Mesenchymal stem cell (in vitro differentiated cells and primary cell): ENCODE data around the gene HIVEP3.
A peak's percentile ranks its signal among the peaks of the same experiment; 100 is the strongest.

Experiments
- DNase-seq: peaks from one replicate; pipeline ENCODE4 v3.0.0-alpha.2; 2013
- H2AFZ ChIP-seq: one replicate; pipeline ENCODE4 v1.6.1; 2013; ENCODE audit warnings: low read depth, mild to moderate bottlenecking, control low read depth, inconsistent platforms, low read length, moderate library complexity
- H2AK5ac ChIP-seq: 2 replicates; pipeline ENCODE4 v1.6.1; 2013; ENCODE audit warnings: low read length, moderate library complexity, mild to moderate bottlenecking, inconsistent platforms; ENCODE audit not compliant: severe bottlenecking
- H2BK120ac ChIP-seq: one replicate; pipeline ENCODE4 v1.6.1; 2013; ENCODE audit warnings: low read depth, mild to moderate bottlenecking, inconsistent platforms, low read length, moderate library complexity
- H2BK12ac ChIP-seq, 2 experiments: one replicate each; pipeline ENCODE4 v1.6.1; 2013; ENCODE audit warnings: inconsistent platforms in 2 of 2, low read length in 2 of 2, mild to moderate bottlenecking in 2 of 2, moderate library complexity in 2 of 2, control low read depth in 1 of 2
- H2BK15ac ChIP-seq: one replicate; pipeline ENCODE4 v1.6.1; 2013; ENCODE audit warnings: mild to moderate bottlenecking, low read depth, inconsistent platforms; ENCODE audit not compliant: poor library complexity, severe bottlenecking
- H2BK5ac ChIP-seq: 2 replicates; pipeline ENCODE4 v1.6.1; 2013; ENCODE audit warnings: low read depth, mild to moderate bottlenecking, low read length, control low read depth, inconsistent platforms; ENCODE audit not compliant: poor library complexity, severe bottlenecking
- H3K14ac ChIP-seq, 2 experiments: one replicate each; pipeline ENCODE4 v1.6.1; 2013; ENCODE audit warnings: inconsistent platforms in 2 of 2, low read length in 2 of 2, control low read depth in 1 of 2, mild to moderate bottlenecking in 1 of 2, moderate library complexity in 1 of 2
- H3K18ac ChIP-seq, 2 experiments: one replicate each; pipeline ENCODE4 v1.6.1; 2013; ENCODE audit warnings: inconsistent platforms in 2 of 2, low read length in 2 of 2, control low read depth in 1 of 2, low read depth in 1 of 2, mild to moderate bottlenecking in 1 of 2
- H3K23ac ChIP-seq, 2 experiments: one replicate each; pipeline ENCODE4 v1.6.1; 2013; ENCODE audit warnings: inconsistent platforms in 2 of 2, low read length in 2 of 2, mild to moderate bottlenecking in 2 of 2, moderate library complexity in 2 of 2, control low read depth in 1 of 2
- H3K27ac ChIP-seq: 2 replicates; pipeline ENCODE4 v1.5.1; 2013; ENCODE audit warnings: mild to moderate bottlenecking, moderate library complexity, low read length, control low read depth, inconsistent platforms; ENCODE audit not compliant: poor library complexity, severe bottlenecking
- H3K27me3 ChIP-seq, 2 experiments: 2 replicates each; pipeline versions ENCODE4 v1.6.1 to v1.7.0; 2013; ENCODE audit warnings: low read length in 2 of 2, mild to moderate bottlenecking in 2 of 2, moderate library complexity in 2 of 2, control low read depth in 1 of 2, inconsistent platforms in 1 of 2; ENCODE audit not compliant: control insufficient read depth in 1 of 2, insufficient read depth in 1 of 2
- H3K36me3 ChIP-seq, 2 experiments: 2 replicates each; pipeline versions ENCODE4 v1.6.1 to v1.7.0; 2013; ENCODE audit warnings: low read length in 2 of 2, control low read depth in 1 of 2, inconsistent platforms in 1 of 2, low read depth in 1 of 2, mild to moderate bottlenecking in 1 of 2; ENCODE audit not compliant: insufficient read depth in 2 of 2, control insufficient read depth in 1 of 2
- H3K4ac ChIP-seq, 2 experiments: one replicate each; pipeline ENCODE4 v1.6.1; 2013; ENCODE audit warnings: inconsistent platforms in 2 of 2, low read length in 2 of 2, mild to moderate bottlenecking in 2 of 2, moderate library complexity in 2 of 2, control low read depth in 1 of 2, low read depth in 1 of 2
- H3K4me1 ChIP-seq: 2 replicates; pipeline ENCODE4 v1.6.1; 2013; ENCODE audit warnings: low read depth, low read length, control low read depth; ENCODE audit not compliant: control insufficient read depth, insufficient read depth
- H3K4me2 ChIP-seq: 2 replicates; pipeline ENCODE4 v1.6.1; 2013; ENCODE audit warnings: low read length, mild to moderate bottlenecking, inconsistent platforms; ENCODE audit not compliant: poor library complexity, severe bottlenecking
- H3K4me3 ChIP-seq, 2 experiments: 2 replicates each; pipeline versions ENCODE4 v1.5.1 to v1.7.0; 2013; ENCODE audit warnings: low read length in 2 of 2, mild to moderate bottlenecking in 2 of 2, control low read depth in 1 of 2, low read depth in 1 of 2; ENCODE audit not compliant: insufficient read depth in 1 of 2
- H3K79me1 ChIP-seq: replicated peaks from 2 replicates; pipeline ENCODE4 v1.6.1; 2013; ENCODE audit warnings: mild to moderate bottlenecking, control low read depth, low read length, inconsistent platforms; ENCODE audit not compliant: poor library complexity, severe bottlenecking
- H3K9ac ChIP-seq: 2 replicates; pipeline ENCODE4 v1.7.0; 2013; ENCODE audit warnings: mild to moderate bottlenecking, low read length, moderate library complexity
- H3K9me3 ChIP-seq: 2 replicates; pipeline ENCODE4 v1.7.0; 2013; ENCODE audit warnings: mild to moderate bottlenecking, low read length; ENCODE audit not compliant: control insufficient read depth
- H4K8ac ChIP-seq: one replicate; pipeline ENCODE4 v1.6.1; 2013; ENCODE audit warnings: inconsistent platforms, mild to moderate bottlenecking, low read length, moderate library complexity
- H4K91ac ChIP-seq: one replicate; pipeline ENCODE4 v1.6.1; 2013; ENCODE audit warnings: mild to moderate bottlenecking, low read length, inconsistent platforms
- WGBS: methylation state at CpG from one replicate; pipeline ENCODE4 v1.1.7; 2013; ENCODE audit warnings: mixed read lengths; 5-methylcytosine and 5-hydroxymethylcytosine counted together

Gene HIVEP3

DNA sequence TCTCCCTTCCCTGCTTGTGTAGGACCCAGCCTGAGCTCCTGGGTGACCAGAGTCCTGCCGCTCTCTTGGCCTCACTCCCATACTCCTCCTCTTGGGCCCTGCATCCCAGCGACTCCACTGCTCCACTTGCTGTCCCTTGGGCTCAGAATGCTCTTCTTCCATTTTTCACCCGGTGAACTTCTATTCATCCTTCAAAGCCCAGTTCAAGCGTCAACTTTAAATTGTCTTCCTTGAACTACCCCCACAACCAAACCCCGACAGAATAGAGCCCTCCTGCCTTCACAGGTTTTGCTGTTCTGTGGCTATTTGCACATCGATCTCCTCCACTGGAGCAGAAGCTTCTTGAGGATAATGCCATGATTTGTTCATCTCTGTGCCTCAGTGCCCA, 218.9 kb downstream of the HIVEP3 start:
- H3K79me1 ChIP-seq = peaks cover 5% of the 10 kb centered on the region
- no peak overlapping the region for H2BK5ac ChIP-seq

DNA sequence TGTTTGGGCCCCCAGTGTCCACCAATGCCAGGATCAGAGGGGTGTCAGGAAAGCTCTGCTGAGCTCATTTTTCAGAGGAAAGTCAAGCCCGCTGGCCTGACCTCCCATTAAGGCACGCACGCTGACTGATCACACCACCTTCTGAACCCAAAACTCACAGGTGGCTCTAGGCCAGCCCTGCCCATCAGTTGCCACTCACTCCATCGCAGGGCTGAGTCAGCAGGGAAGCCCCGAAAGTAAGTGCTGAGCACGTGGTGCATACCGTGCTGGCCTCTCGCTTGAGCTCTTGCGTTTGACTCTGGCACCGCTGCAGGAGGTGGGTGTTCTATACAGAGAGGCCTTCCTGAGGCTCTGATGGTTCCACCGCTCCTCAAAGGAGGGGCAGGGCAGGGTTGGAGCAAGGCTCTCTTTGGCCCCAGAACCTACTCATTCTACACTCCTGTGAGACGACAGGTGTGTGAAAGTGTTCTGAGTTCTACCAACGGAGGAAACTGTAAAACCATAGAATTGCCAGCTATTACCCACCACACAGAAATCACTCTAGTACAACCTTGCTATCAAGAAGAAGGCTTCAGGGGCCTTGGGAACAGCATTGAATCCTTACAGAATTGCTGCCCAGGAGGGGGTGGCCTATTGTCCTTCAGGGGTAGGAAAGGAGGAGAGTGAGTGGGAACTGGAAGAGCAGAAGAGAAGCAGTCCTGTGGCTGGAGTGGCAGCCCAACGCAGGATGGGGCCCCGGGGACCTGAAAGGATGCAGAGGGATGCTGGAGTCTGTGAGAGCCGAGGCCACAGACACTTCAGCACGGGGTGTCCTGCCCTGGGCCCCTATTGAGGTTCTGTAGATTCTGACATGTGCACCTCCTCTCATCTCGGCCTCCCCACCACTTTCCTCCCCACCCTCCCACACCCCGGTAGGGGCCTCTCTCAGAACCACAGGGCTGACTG, 219.5 kb downstream of the HIVEP3 start:
- Histone ChIP-seq H4K91ac (no peak overlapping the region), H2AFZ (no peak overlapping the region), H2BK12ac (no peak overlapping the region), H3K18ac (no peak overlapping the region), H3K27ac (no peak overlapping the region), H2BK5ac (no peak overlapping the region), H3K4ac (no peak overlapping the region), H3K4me2 (no peak overlapping the region), H3K9me3 (no peaks in the 10 kb centered on the region), H3K14ac (no peak overlapping the region), H2AK5ac (no peak overlapping the region), H2BK120ac (no peak overlapping the region), H3K9ac (no peak overlapping the region), H3K36me3 (peaks cover 0 to 13% of the 10 kb centered on the region in 2 experiments), H3K79me1 (peaks cover 5% of the 10 kb centered on the region), H3K4me1 (peaks cover 2% of the 10 kb centered on the region), H4K8ac (no peak overlapping the region), H2BK15ac (no peak overlapping the region), H3K23ac (no peak overlapping the region), H3K4me3 (no peak overlapping the region), H3K27me3 (peaks cover 0 to 15% of the 10 kb centered on the region in 2 experiments)
- WGBS = 91% methylated on average over 18 of the region's 19 CpGs
- DNase-seq = no peak

More for the DNA sequence above, 218.9 kb downstream of the HIVEP3 start:
- Histone ChIP-seq H3K14ac (no peak overlapping the region), H3K4me1 (peaks cover 2% of the 10 kb centered on the region), H3K9ac (no peak overlapping the region), H2BK12ac (no peak overlapping the region), H2AFZ (no peak overlapping the region), H3K18ac (no peak overlapping the region), H3K4ac (no peak overlapping the region), H3K4me3 (no peak overlapping the region), H4K91ac (no peak overlapping the region), H3K36me3 (peaks cover 0 to 13% of the 10 kb centered on the region in 2 experiments), H3K27ac (no peak overlapping the region), H2AK5ac (no peak overlapping the region), H4K8ac (no peak overlapping the region), H3K23ac (no peak overlapping the region), H3K4me2 (no peak overlapping the region), H2BK15ac (no peak overlapping the region), H2BK120ac (no peak overlapping the region), H3K27me3 (peaks cover 0 to 22% of the 10 kb centered on the region in 2 experiments), H3K9me3 (no peaks in the 10 kb centered on the region)
- DNase-seq = no peak
- WGBS = 94% methylated on average over 6 of the region's 6 CpGs

DNA sequence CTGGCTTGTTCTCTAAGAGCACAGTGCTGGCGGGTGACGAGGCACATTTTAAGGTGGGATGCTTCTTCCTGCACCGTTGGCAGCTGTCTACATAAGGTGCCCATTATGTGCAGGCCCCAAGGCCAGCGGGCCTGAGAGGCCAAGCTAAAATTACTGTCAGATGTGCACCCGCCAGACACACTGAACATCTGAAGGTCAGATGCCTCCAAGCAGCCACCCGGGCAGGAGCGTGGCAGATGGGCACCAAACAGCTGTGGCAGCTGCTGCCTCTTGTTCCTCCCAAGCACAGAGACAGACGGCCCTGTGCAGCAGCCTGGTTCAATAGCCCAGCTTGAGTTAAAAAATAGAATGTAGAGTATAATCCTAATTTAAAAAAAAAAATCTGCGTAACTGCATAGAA, 222.3 kb downstream of the HIVEP3 start:
- H3K4me3 ChIP-seq = no peak overlapping the region
- H4K8ac ChIP-seq = no peak overlapping the region
- H3K9me3 ChIP-seq = no peaks in the 10 kb centered on the region
- no peak overlapping the region for H3K9ac ChIP-seq
- no peak overlapping the region for H2BK120ac ChIP-seq
- peaks cover 0 to 13% of the 10 kb centered on the region in 2 experiments for H3K36me3 ChIP-seq
- no peak overlapping the region for H3K18ac ChIP-seq
- H3K23ac ChIP-seq = no peak overlapping the region
- peaks cover 2% of the 10 kb centered on the region for H3K4me1 ChIP-seq
- H3K27me3 ChIP-seq = peaks cover 0 to 12% of the 10 kb centered on the region in 2 experiments
- 95% methylated on average over 9 of the region's 9 CpGs for WGBS
- H3K79me1 ChIP-seq = peaks cover 3% of the 10 kb centered on the region
- no peak overlapping the region for H2AK5ac ChIP-seq
- H2BK15ac ChIP-seq = no peak overlapping the region
- no peak for DNase-seq
- no peak overlapping the region for H3K4ac ChIP-seq
- no peak overlapping the region for H4K91ac ChIP-seq
- no peak overlapping the region for H3K4me2 ChIP-seq
- H2AFZ ChIP-seq = no peak overlapping the region
- no peak overlapping the region for H2BK12ac ChIP-seq
- no peak overlapping the region for H3K27ac ChIP-seq
- H3K14ac ChIP-seq = no peak overlapping the region
- H2BK5ac ChIP-seq = no peak overlapping the region

DNA sequence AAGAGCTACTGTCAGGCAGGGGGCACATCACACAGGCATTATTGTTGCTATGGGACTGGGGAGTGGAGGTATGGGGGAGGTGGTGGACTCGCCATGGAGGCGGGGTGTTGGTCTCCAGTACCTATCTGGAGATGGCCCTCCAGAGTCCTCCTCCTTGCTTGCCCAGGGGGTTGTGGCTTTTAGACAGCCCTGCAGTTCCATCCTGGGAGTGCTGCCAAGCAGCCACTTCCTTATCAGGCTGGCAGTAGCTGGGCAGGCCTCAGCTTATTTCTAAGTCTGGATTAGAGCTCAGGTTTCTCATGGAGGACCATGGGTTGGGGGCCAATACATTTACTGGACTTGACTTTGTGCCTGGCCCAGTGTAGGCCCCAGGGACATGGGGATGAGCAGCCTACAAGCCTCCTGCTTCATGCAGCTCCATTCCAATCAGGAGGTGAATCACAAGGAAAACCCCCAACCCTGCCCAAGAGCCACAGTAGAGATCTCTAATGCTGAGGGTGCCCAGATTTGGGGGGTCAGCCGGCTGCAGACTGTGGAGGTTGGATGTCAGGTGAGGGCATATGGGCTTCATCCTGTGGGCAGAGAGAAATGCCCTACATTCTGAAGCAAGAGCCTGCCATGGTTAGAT, 223.5 kb downstream of the HIVEP3 start:
- Histone ChIP-seq H3K79me1 (peaks cover 3% of the 10 kb centered on the region), H3K4ac (no peak overlapping the region), H3K14ac (peak overlapping the region in 1 of 2 experiments; percentile 30), H3K27me3 (peaks cover 0 to 11% of the 10 kb centered on the region in 2 experiments), H3K4me1 (peaks cover 2% of the 10 kb centered on the region), H2BK12ac (no peak overlapping the region), H4K91ac (no peak overlapping the region), H4K8ac (no peak overlapping the region), H3K23ac (no peak overlapping the region), H3K9ac (no peak overlapping the region), H3K4me3 (no peak overlapping the region), H2BK5ac (no peak overlapping the region), H2BK15ac (no peak overlapping the region), H3K27ac (no peak overlapping the region), H2AFZ (no peak overlapping the region), H2BK120ac (no peak overlapping the region), H2AK5ac (no peak overlapping the region), H3K18ac (no peak overlapping the region), H3K9me3 (no peaks in the 10 kb centered on the region), H3K4me2 (no peak overlapping the region), H3K36me3 (peaks cover 0 to 8% of the 10 kb centered on the region in 2 experiments)
- 97% methylated on average over 3 of the region's 3 CpGs for WGBS
- DNase-seq = no peak
